Measurements from ENCODE around the gene ILK.

- no peak for TF ChIP-seq CTCF (IDR thresholded peaks at IDR 0.05; ENCODE audit: low read depth, low read length)
- no peak for TF ChIP-seq EZH2phosphoT487 (IDR thresholded peaks at IDR 0.05; ENCODE audit: low read depth)
These were observed 52.4 kb downstream of the ILK start, which contains the start of gene DCHS1 for GRCh38 chr11:6655790-6656583.
